NOMO-1 (cell line): ENCODE data around the gene MORC2.

Experiments
- DNase-seq, 2 experiments: peaks; one replicate each; lab custom pipeline; 2025; ENCODE audit not compliant: unreplicated experiment in 2 of 2; lab: John Stamatoyannopoulos, UW

Gene MORC2

DNA sequence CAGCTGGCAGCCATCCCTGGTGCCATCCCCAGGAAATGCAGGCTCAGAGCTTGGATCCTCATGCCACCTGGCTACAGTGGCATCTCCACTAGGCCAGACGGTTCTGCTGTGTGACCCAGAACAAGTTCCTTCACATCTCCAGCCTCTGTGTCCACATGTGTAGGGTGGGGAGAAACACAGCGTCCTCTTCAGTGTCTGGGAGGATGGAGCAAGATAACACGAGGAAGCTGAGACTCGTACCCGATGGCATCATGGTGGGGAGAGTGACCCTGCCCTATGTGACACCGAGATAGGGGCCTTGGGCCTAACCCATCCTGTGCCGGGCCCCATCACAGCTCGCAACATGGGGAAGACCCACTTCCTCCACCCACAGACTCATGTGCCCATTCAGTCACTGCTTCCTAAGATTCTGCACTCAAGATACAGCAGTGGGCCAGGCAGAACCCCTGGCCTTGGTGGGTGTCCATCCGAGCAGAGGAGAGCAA lies 78.5 kb downstream of the MORC2 start:
- no peak for DNase-seq

DNA sequence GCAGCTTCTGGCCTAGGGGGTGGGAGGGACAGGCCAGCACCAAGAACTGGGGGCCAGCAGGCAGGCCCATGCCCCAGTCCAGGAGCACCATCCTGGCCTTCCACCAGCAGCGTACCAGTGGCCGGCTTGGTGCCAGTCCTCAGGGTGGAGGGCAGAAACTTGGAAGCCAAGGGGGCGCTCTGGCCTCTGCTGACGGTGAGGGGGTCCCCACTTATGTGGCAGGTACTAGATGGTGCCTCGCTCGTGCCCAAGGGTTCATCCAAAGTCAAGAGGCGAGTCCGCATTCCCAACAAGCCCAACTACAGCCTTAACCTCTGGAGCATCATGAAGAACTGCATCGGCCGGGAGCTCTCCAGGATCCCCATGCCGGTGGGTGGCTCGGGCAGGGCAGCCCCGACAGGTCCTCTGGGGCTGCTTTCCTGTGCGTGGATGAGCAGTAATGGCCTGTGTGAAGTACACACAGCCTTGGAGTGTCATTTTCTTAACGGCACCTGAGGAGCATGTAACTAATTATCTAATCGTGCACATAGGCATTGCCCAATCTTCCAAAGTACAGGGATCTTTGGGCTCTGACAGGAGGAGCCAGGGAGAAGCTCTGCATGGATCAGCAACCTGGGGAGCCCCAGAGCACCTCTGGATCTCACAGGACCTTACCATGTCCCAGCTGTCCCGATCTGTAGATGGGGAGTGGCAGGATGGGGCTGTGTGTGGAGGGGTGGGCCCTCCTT lies 79.1 kb downstream of the MORC2 start:
- DNase-seq = no peak

DNA sequence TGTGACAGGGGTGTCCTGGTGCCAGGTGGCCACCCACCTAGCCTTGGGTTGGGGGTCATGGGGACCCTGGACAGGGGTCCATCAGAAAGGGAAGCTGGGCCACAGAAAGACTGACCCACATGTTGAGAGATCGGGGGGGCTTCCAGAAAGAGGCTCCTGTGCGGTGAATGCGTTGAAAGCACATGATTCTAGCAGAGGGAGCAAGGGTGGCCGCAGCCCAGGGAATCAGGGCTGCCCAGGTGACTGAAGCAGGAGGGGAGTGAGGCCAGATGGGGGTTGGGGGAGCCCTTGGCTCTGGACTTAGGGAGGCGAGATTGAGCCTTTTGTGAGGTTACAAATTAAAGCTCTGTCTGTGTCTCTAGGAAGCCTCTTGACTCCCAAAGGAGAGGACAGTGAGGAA lies 80.7 kb downstream of the MORC2 start:
- no peak for DNase-seq

DNA sequence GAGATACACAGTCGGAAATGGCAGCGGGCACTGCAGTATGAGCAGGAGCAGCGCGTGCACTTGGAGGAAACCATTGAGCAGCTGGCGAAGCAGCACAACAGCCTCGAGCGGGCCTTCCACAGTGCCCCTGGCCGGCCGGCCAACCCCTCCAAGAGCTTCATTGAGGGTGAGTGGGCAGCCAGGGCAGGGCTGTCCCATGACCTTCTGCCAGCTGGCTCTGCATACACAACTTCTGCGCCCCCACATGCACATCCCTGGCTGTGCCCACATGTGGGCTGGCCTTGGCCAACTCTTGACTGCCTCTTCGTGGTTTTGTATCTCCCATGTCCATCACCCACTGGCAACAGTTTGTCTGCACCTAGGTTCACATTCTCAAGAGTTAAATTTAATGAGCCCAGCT lies 81.1 kb downstream of the MORC2 start:
- no peak for DNase-seq

DNA sequence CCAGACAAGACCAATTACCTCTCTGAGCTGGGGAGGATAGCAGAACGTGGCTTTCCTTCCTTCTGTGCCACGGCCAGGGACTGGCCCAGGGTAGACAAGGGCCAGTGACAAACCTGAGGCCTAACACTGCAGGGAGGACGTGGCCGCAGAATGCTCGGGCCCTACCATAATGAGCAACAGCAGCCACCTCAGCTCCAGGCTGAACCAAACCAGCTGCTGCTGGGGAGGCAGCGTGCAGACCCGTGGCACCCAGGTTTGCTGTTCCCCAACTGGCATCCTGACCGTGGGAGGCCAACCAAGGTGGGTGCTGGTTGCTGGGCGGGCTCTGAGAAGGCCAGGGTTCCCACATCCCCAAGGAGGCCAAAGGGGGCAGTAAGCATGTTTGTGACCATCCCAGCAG lies 83.0 kb downstream of the MORC2 start:
- no peak for DNase-seq

DNA sequence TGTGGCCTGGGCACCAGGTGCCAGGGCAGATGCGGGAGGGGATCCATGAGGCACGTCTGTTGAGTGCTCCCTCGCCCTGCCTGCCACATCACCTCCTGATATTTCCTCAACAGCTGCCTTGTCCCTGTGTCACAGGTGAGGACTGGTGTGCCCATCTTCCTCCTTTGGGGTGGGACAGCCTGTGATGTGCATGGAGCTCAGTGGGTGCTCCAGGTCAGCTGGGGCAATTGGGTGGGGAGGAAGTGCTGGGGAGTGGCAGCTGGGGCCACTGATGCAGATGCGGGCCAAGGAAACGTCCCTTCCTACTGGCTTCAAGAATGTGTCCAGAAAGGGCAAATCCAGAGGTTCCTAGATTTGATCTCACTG lies 83.6 kb downstream of the MORC2 start:
- no peak for DNase-seq

DNA sequence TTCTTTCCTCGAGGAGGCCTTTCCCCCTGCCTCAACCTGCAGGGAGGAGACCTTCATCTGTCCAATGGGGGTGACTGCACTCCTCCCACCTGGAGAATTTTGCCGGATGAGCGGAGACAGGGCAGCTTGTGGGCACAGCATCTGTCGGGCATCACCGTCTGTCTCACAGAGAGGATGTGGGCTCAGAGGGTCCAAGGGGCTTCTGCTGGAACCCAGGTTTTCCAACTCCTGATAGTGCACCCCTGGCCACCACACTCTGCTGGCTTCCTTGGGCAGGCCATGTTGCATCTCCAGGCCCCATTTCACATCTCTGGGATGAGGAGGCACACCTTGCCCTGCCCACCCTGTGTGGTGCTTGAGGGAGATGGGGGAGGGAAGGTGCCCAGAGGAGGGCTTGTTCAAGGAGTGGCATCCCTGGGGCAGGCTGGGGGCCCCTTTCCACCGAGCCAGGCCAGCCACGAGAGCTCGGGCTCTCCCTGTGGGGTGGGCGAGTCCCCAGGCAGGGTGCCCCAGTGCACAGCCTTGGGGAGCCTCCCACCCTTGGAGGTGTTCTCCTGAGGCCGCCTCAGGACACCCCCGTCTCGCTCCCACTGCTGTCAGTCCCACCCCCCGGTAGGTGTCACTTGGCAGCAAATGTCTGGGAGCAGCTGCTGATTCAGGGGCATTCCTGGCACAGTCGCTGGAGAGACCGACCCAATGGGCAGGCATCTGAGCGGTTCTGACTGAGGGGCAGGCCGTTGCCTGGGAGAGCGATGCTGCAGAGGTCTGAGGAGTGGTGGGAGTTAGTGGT lies 84.2 kb downstream of the MORC2 start:
- no peak for DNase-seq

DNA sequence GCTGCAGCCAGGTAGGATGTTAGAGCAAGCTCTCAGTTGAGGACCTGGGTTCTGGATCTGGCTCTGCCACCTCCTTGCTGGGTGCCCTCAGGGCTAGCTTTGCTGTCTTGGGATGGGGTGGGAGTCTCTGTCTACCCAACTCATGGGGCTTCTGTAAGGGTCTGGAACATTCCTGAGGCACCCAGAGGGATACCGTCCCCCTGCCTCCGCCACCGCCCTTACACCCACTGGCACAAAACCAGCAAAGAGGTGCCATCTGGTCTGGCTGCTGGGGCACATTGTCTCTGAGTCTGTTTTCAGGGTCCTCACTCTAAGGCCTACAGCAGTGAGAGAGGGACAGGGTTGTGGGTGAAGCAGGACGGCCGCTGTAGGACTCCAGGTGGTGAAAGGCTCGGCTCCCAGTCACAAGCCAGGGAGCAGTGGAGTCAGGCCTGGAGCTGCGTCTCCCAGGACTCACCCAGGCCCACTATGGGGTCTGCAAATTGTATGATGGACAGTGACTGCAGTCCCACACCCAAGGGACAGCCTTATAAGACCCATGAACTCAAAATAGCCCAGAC lies 84.9 kb downstream of the MORC2 start:
- no peak for DNase-seq

DNA sequence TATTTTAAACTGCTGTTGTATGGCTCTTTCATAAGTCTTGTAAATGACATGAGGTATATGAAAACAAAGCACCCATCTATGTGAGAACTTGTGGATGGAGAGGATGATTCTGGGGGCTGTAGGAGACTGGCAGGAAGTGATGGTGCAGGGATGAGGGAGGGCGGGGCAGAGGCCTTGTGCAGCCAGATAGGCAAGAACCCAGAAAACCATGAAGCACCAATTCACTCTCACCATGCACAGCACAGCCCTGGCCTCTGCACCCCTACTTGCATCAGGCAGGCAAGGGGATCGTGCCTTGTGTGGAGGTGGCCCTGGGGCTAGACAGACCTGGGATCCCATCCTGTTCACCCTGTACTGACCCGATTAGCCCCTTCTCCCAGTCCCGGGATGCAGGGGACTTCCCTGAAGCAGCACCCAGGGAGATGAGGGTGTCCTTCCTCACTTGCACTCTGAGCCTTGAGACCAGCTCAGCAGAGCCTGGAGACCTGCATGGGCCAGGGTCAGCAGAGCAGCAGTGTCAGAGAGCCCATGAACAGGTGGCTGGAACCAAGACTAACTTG lies 85.5 kb downstream of the MORC2 start:
- DNase-seq = no peak

DNA sequence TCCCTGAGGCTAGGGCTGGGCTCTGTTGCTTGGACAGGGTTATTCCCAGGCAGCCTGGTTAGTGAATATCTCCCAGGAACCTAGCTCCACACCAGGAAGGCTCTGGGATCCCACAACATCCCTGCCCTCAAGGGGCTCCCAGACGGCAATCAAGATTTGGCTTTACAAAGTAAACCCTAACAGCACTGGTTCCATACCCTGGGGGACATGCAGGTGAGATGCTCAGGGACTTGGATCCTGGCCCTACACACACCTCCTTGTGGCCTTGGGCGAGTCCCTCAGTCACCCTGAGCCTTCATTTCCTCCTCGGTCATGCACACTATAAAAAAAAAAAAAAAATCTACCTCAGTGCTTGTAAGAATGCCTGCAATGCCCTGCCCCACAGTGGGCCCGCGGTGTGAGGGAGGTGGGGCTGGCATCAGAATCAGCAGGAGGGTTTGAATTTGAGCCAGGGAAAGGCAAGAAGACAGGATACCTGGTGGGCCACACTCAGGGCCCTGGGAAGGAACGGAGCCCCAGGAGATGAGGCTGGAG lies 86.3 kb downstream of the MORC2 start:
- no peak for DNase-seq

DNA sequence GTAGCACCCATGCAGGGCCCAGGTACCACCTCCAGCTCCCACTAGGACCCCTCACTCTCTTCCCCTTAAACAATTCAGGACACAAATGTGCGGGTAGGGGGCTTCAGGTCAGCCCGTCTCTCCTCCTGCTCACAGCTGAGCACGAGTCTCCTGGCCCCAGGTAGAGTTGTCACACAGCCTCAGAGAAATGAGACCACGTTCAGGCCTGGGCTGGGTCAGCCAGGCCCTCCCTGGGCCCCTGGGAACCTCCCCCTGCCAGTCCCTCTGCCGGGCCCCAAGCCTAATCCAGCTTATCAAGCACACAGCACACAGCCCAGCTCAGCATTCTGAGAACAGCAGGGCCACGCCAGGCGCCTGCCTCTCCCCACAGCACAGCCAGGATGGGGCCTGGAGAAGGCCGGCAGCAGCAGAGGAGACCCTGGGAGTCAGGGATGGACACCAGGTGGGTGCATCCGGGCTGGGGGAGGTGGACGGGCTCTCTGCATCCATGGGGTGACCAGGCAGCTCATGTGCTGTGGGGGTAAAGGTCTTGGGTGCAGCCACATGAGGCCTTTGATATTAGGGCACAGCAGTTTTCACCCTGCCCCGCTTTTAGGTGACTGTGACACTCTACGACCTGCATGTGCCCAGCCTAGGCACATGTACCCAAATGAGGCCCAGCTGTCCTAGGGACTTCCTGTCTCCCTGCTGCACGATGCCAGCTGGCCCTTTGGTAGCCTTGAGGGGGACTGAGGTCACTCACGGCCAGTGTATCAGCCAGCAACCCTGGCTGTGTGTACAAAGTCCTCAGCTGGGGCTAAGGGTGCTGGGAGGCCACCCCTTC lies 87.0 kb downstream of the MORC2 start:
- no peak for DNase-seq

DNA sequence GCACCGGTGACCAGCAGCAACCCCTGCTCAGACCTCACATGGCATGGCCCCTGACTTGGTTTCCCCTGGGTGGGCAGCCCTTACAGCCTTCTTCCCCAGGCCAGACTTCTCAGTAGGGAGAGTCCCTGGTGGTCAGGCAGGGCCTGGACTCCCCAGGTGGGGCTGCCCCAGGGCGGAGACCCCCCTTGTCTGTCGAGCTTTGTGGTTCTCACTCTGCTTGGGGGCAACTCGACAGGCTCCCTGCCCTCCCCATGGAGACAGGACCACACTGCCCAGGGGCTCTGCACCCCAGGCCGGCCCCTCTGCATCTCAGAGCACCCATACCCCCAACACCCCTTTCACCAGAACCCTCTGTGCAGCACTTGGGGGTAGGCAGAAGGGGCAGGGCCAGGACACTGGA lies 87.7 kb downstream of the MORC2 start:
- DNase-seq = no peak

DNA sequence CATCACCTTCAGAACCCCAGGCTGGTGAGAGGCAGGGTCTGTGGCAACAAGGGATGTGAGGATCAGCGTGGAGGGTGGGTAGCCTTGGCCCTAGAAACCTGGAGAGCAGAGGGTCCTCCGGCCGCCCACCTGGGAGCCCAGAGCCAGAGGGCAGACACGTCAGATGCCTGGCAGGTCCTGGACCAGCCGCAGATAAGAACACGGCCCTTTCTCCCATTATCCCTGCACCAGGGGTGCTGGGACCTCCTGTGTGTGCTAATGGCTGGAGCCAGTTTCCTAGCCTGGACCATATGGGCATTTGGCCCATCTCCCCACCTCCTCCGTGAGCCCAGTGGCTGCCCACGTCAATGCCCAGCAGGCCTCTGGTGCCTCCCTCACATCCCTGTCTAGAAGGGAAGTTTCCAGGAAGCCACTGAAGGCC lies 88.4 kb downstream of the MORC2 start:
- no peak for DNase-seq

DNA sequence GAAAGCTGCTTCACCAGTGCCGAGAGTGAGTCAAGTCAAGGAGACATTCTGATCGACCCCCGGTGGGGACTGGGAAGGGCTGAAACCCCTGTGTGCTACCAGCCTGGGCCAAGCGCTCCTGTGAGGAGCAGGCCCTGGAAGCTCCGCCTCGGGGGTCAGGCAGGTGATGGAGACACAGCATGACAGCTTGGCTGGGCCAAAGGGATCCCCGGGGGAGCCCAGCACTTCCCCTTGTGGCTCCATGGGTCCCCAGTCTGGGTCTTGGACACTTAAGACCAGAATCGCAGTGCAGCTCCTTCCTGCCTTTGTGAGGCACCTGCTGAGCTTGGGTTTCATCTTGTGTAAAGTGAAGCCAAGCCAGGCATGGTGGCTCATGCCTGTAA lies 89.2 kb downstream of the MORC2 start:
- DNase-seq = no peak

DNA sequence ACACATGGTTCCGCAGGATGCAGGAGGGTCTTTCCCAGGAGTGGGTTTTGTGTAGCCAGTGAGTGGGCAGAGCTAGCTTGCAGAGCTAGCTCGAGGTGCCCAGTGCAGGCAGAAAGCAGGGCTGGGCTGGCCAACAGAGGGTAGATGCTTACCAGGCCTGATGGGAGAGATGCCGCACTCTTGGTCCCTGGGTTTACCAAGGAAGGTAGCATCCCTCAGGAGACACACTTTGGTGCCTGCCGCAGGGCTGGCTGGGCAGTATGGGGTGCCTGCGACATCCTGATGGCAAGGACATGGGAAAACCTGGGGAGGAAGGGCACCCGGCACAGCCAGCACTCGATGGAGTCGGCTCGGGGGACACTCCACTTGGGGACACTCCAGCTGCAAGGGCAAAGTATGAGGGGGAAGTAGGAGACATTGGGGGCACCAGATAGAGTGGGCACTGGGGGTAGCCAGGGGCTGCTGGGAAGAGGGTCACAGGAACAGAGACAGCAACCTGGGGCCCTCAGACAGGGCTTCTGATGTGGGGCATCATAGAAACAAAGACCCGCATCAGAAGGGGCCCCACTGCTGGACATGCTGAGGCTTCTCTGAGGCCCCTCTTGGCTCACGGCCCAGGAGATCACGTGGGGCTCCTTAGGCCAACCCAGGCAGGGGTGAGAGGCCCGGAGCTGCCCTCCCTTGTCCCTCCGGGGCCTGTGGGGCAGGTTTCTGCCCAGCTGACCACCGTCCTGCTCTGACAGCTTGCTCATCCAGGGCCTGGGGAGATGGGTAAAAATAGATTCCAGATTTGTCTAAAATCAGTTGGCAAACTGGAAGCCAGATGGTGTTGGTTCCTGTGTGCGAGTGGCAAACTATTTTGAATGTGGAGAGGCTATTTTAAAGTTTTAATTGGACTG lies 89.8 kb downstream of the MORC2 start:
- DNase-seq = no peak

DNA sequence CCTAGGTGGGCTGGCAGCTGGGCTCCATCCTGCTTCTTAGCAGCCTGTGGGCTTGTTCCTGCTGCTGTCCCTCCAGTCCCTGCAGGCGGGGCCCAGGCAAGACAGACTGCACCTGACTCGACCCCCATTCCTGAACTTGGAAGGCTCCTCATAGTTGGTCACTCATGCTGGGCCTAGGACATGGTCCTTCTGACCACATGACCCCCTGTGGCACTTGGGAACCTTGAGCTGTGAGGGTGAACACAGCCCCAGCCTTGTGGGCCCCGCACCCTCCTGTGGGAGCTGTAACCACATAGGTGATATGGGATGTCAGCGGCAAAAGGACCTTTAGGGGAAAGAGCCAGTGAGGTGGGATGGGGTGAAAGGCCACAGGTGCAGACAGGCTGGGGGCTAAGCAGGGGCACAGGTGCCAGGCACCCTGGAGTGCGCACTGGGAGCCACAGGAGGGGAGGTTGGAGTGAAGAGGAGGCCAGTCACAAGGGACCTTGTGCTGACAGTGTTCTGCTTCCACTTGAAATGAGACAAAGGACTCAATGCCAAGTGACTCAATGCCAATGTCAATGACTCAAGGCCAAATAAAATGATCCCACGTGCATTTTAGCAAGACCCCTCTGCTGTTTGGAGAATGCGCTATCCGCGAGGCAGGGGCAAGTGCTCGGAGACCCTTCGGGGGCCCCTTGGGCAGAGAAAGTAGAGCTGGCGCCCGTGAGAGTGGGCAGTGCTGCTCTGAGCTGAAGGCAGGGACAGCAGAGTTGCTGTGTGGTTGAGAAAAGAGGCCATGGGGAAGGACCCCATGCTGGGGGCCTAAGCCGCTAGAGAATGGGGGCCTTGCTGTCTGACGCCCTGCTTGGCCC lies 90.7 kb downstream of the MORC2 start:
- DNase-seq = no peak

DNA sequence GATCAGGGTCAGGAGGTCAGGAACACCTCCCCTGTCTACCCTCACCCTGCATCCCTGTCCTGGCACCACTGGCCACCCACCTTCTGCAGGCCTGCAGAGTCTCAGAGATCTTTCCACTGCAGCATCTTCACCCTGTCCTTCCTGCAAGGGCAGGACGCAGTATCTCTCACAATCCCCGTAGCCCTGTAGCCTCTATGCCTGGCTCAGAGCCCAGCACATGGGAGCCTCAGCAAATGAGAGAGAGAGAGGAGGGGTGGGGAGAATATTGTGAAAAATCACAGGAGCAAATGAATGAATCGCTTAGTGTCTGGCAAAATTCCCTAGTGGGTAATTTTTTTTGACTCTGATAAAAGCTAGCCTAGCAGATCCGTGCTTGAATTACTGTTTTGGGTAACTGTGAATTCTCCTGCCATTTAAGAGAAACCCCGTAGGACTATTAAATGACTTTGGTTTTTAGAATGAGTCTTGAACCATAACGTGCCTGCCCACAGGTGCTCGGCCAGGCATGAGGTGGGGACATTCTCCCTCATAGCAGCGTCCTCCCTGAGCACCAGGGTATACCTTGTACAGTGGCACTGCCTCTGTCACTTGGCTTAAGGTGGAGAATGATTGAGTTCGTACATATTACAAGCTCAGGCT lies 91.5 kb downstream of the MORC2 start:
- no peak for DNase-seq

DNA sequence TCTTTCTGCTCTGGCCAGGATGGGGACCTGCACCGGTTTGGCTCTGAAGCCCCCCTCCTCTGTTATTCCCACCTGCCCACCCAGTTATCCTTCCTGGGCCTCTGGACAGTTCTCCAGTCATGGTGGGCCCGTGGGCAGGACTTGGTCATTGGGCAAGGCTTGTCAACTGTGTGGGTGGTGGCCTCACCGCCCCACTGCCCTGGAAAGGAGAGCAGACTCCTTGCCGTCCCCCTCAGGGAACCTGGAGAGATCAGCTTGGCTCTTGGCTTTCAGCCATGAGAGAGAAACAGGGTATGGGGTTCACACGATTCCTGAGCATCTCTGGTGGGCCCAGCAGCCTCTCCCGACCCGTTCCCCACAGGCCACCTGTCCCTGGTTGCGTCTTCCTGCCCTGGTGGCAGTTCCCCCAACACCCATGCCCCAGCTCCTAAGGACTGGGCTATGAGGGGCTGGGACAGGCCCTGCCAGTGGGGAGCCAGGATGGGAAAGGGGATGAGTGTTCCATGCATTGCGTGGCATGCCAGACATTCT lies 92.3 kb downstream of the MORC2 start:
- no peak for DNase-seq
